Central memory CD8-positive, alpha-beta T cell (primary cell): ENCODE measurements around the gene TTC17.

ENCODE experiments used
- ATAC-seq: fragments of 150-1000 bp; cut with Tn5 transposase; replicated peaks from 2 replicates; pipeline ENCODE4 v1.10.0; 2022; ENCODE audit warnings: mild to moderate bottlenecking, moderate FRiP score, moderate number of reproducible peaks; ENCODE audit not compliant: poor library complexity, severe bottlenecking; ENCODE audit errors: extremely low read depth
- DNase-seq, 2 donors: peaks; one replicate each; pipeline ENCODE4 v3.0.0; 2021; ENCODE audit warnings: low spot score in 2 of 2
- H3K27ac Mint-ChIP-seq: one replicate; pipeline ENCODE4 v1.8.0; 2022; ENCODE audit warnings: low read depth, mild to moderate bottlenecking, moderate library complexity, mixed read lengths
- H3K27me3 Mint-ChIP-seq: one replicate; pipeline ENCODE4 v1.8.0; 2022; ENCODE audit warnings: mixed read lengths
- H3K36me3 Mint-ChIP-seq: one replicate; pipeline ENCODE4 v1.8.0; 2022; ENCODE audit warnings: mild to moderate bottlenecking, moderate library complexity, mixed read lengths; ENCODE audit not compliant: insufficient read depth
- H3K4me1 Mint-ChIP-seq: one replicate; pipeline ENCODE4 v1.8.0; 2022; ENCODE audit warnings: mixed read lengths
- H3K4me3 Mint-ChIP-seq: one replicate; pipeline ENCODE4 v1.8.0; 2022; ENCODE audit warnings: mild to moderate bottlenecking, moderate library complexity, mixed read lengths
- H3K9me3 Mint-ChIP-seq: one replicate; pipeline ENCODE4 v1.8.0; 2022; ENCODE audit warnings: mixed read lengths

Gene TTC17

GRCh38 chr11:43523632-43524031, 164.9 kb downstream of the TTC17 start:
- no peak for ATAC-seq
- H3K36me3 Mint-ChIP-seq, result no peaks in the 10 kb centered on the region
- DNase-seq, result no peak
- H3K9me3 Mint-ChIP-seq, result peaks cover 7% of the 10 kb centered on the region
- H3K27me3 Mint-ChIP-seq, result peaks cover 12% of the 10 kb centered on the region
- no peaks in the 10 kb centered on the region for H3K4me1 Mint-ChIP-seq
- H3K27ac Mint-ChIP-seq, result no peak overlapping the region
- H3K4me3 Mint-ChIP-seq, result no peak overlapping the region

- no peak for DNase-seq
- Mint-ChIP-seq H3K9me3 (no peaks in the 10 kb centered on the region), H3K4me3 (no peak overlapping the region), H3K4me1 (no peaks in the 10 kb centered on the region), H3K36me3 (no peaks in the 10 kb centered on the region), H3K27me3 (peaks cover 24% of the 10 kb centered on the region), H3K27ac (no peak overlapping the region)
- ATAC-seq, result no peak
Measured at GRCh38 chr11:43532041-43532440, 173.3 kb downstream of the TTC17 start.

- Mint-ChIP-seq H3K9me3 (no peaks in the 10 kb centered on the region), H3K4me3 (no peak overlapping the region), H3K36me3 (no peaks in the 10 kb centered on the region), H3K27me3 (peaks cover 54% of the 10 kb centered on the region), H3K4me1 (no peaks in the 10 kb centered on the region), H3K27ac (no peak overlapping the region)
- ATAC-seq, result no peak
- DNase-seq, result no peak
Measured at GRCh38 chr11:43537833-43538615, 179.3 kb downstream of the TTC17 start.

GRCh38 chr11:43541993-43542392, 183.3 kb downstream of the TTC17 start:
- Mint-ChIP-seq H3K4me3 (no peak overlapping the region), H3K27ac (no peak overlapping the region), H3K4me1 (no peaks in the 10 kb centered on the region), H3K36me3 (no peaks in the 10 kb centered on the region), H3K9me3 (no peaks in the 10 kb centered on the region), H3K27me3 (peaks cover 46% of the 10 kb centered on the region)
- DNase-seq, result no peak
- no peak for ATAC-seq

GRCh38 chr11:43542750-43543712, 184.3 kb downstream of the TTC17 start:
- Mint-ChIP-seq H3K4me3 (no peak overlapping the region), H3K4me1 (no peaks in the 10 kb centered on the region), H3K9me3 (no peaks in the 10 kb centered on the region), H3K27me3 (peaks cover 39% of the 10 kb centered on the region), H3K36me3 (no peaks in the 10 kb centered on the region), H3K27ac (no peak overlapping the region)
- ATAC-seq (no peak), DNase-seq (no peak)
